ENCODE data around the gene STK11. TPM values are rescaled to one million over a fixed set of nuclear protein-coding genes. Genes with fewer than 3 reads are reported as not detected.

The STK11 gene
- total RNA-seq, 2 donors from 2014 or later = 49.0 to 68.6 TPM

DNA sequence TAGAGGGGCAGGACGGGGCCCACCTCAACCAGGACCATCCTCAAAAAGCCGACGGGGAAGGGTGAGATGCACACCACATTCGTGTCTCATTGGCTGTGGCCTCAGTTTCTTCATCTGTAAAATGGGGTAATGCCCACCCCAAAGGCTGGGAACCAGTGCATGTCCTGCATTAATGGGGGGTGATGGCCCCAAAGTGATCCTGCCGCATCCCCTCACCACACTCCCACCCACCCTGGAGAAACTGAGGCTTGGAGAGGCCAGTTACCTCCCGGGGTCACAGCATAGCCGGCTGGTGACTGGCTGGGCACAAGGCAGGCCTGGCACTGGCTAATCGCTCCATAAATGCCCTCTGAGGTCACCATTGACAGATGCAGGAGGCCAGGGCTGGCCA, 42.2 kb downstream of the STK11 start:
- H3K27me3 ChIP-seq = no peaks in the 10 kb centered on the region
- no peaks in the 10 kb centered on the region for H3K9me3 ChIP-seq
- TF ChIP-seq, protein P1, sequence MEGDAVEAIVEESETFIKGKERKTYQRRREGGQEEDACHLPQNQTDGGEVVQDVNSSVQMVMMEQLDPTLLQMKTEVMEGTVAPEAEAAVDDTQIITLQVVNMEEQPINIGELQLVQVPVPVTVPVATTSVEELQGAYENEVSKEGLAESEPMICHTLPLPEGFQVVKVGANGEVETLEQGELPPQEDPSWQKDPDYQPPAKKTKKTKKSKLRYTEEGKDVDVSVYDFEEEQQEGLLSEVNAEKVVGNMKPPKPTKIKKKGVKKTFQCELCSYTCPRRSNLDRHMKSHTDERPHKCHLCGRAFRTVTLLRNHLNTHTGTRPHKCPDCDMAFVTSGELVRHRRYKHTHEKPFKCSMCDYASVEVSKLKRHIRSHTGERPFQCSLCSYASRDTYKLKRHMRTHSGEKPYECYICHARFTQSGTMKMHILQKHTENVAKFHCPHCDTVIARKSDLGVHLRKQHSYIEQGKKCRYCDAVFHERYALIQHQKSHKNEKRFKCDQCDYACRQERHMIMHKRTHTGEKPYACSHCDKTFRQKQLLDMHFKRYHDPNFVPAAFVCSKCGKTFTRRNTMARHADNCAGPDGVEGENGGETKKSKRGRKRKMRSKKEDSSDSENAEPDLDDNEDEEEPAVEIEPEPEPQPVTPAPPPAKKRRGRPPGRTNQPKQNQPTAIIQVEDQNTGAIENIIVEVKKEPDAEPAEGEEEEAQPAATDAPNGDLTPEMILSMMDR (IDR thresholded peaks at IDR 0.05) = no peak
- no peak for TF ChIP-seq POLR2A (IDR thresholded peaks at IDR 0.05)
- H3K36me3 ChIP-seq (replicated peaks in 1 of 2; ENCODE audit: insufficient read depth in 1 of 2, low read depth in 2 of 2) = no peaks in the 10 kb centered on the region
- DNase-seq (no peak), ATAC-seq (no peak)
- H3K4me1 ChIP-seq = peaks cover 70% of the 10 kb centered on the region
- 56 to 98% methylated on average over 4 to 8 of the region's 8 CpGs for WGBS, 2 donors
- H3K27ac ChIP-seq = peak overlapping the region; percentile 99 to 100 (median 100)
- intact Hi-C loops (cut with DNase I) = no loop called here
- no peak overlapping the region for H3K4me3 ChIP-seq

DNA sequence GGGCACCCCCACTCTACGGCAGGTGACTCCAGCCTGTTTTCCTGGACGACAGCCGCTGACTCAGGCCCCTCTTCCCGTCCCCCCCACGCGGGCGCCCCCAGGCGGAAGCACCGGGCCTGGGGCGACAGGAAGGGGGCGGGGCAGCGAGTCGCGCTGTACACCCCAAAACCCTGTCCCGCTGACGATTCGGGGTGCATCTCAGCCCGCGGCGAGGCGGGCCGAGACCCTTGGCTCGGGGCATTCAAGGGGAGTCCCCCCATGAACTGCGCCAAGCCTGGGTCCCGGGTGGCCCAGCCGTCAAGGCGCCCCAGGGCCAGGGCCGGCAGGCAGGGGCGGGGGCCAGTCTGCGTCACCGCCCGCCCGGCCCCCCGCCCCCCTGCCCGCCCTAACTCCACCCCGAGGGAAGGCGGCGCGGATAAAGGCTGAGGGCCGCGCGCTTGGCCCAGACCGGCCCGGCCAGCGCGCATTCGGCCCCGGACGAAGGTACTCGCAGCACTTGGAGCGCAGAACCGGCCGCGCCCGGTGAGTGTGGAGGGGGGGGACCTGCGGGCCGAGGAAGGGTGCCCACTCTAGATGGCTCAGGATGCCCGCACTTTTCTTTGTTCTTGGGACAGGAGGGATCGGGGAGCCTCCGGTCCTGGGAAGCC, 42.7 kb downstream of the STK11 start, which contains the start of gene MIDN:
TSS of gene MIDN (plus strand) at position 445 of the 647 bp plus-strand sequence. CDS start 1,714 bp downstream, outside the sequence.
- TF ChIP-seq, protein P1 (IDR thresholded peaks at IDR 0.05) = peak in 4 of 7 experiments; percentile 22 to 43 (median 27)
- peak; percentile 93 to 97 (median 97) for TF ChIP-seq POLR2A (IDR thresholded peaks at IDR 0.05)
- peak; percentile 28 for ATAC-seq
- H3K27ac ChIP-seq = peak within 1 kb of the TSS; percentile 99 to 100 (median 100)
- H3K27me3 ChIP-seq = no peaks in the 10 kb centered on the region
- DNase-seq = peak; percentile 87 to 90 (median 88)
- peak within 1 kb of the TSS; percentile 23 to 52 for H3K4me3 ChIP-seq
- H3K4me1 ChIP-seq = peaks cover 70% of the 10 kb centered on the region
- H3K36me3 ChIP-seq (replicated peaks in 1 of 2; ENCODE audit: insufficient read depth in 1 of 2, low read depth in 2 of 2) = no peaks in the 10 kb centered on the region
- H3K9me3 ChIP-seq = no peaks in the 10 kb centered on the region
- 0 to 2% methylated on average over 23 to 46 of the region's 60 CpGs for WGBS, 2 donors
- intact Hi-C loops (cut with DNase I) = no loop called here

DNA sequence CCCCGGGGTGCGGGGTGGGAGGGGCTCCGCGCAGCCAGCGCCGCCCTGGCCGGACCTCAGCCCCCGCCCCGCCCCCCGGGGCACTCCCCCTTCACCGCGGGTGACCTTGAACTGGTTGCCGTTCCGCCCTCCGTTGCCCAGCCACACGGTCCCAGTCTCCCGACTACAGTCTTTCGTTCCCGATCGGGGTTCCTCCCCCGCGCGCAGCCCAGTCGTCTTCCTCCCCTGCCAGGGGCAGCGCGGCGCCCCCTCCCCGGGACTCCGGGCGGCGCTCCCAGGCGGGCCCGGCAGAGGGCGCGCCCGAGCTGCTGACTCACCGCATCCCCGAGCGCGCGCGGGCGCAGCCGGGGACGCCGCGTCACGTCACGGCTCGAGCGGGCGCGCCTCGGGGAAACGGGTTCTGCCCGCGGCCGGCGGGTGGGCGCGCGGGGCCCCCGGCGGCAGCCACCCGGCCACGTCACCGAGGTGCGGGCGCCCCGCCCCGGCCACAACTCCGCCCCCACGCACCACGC, 43.3 kb downstream of the STK11 start:
- TF ChIP-seq POLR2A (IDR thresholded peaks at IDR 0.05) = peak in 2 of 3 donors; percentile 6 to 24
- TF ChIP-seq, protein P1 (IDR thresholded peaks at IDR 0.05) = peak; percentile 55 to 96 (median 87)
- ATAC-seq (peak; percentile 13), DNase-seq (peak; percentile 79 to 84 (median 82))
- Histone ChIP-seq H3K4me1 (peaks cover 70% of the 10 kb centered on the region), H3K4me3 (peak overlapping the region; percentile 23 to 52), H3K36me3 (replicated peaks in 1 of 2; ENCODE audit: insufficient read depth in 1 of 2, low read depth in 2 of 2) (no peaks in the 10 kb centered on the region), H3K27ac (peak overlapping the region; percentile 99 to 100 (median 100)), H3K27me3 (no peaks in the 10 kb centered on the region), H3K9me3 (no peaks in the 10 kb centered on the region)
- 2% methylated on average over 39 of the region's 74 CpGs; no CpG with 5 or more reads in 1 of the 2 donors for WGBS, 2 donors
- intact Hi-C loops (cut with DNase I) = no loop called here

DNA sequence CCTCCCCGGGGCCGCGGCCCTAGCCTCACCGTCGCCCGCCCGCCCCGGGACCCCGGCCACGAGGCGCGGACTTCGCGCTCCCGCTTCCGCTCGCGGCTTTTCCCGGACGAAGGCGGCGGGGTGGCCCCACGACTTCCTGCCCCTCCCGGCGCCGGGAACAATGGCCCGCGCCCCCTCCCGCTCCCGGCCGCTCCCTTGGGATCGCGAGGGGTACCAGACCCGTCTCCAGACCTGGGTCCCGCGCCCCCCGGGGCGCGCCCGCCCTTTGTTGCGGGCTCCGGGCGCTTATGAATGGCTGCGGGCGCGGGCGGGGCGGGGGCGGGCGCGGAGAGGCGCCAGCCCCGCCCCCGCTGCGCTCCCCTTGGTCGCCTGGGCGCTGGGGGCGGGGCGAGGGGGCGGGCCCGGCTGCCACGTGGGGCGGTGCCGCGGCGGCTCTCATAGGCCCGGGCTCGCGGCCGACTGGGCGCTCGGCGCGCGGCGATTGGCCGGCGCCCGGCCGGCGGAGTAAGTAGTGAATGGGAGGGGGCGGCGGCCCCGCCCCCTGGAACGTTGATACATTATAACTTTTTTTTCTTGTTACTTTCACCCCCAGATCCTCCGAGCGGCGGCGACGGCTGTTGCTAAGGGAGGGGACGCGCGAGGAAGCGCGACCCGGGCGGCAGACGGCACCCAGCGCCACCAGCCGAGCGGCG, 43.9 kb downstream of the STK11 start:
- peaks cover 2 to 6% of the 10 kb centered on the region in 2 donors for H3K36me3 ChIP-seq (replicated peaks in 1 of 2; ENCODE audit: insufficient read depth in 1 of 2, low read depth in 2 of 2)
- no peaks in the 10 kb centered on the region for H3K27me3 ChIP-seq
- H3K9me3 ChIP-seq = no peaks in the 10 kb centered on the region
- peaks cover 70% of the 10 kb centered on the region for H3K4me1 ChIP-seq
- H3K4me3 ChIP-seq = peak overlapping the region; percentile 78 to 93
- DNase-seq (peak; percentile 95 to 98 (median 96)), ATAC-seq (peak; percentile 54)
- intact Hi-C loops (cut with DNase I) = no loop called here
- H3K27ac ChIP-seq = peak overlapping the region; percentile 99 to 100 (median 100)
- 0% methylated on average over 20 to 43 of the region's 102 CpGs for WGBS, 2 donors
- TF ChIP-seq, protein P1 (IDR thresholded peaks at IDR 0.05) = no peak
- peak; percentile 94 to 96 (median 95) for TF ChIP-seq POLR2A (IDR thresholded peaks at IDR 0.05)

Measured in body of pancreas (tissue), 4 donors.